SU-DHL-6 (cell line): ENCODE data around the gene TECPR2.

Experiments used
- CTCF ChIP-seq: fragments of 200-600 bp; sonication (generic); IDR thresholded peaks from one replicate; pipeline ENCODE4 v1.5.1; 2017; ENCODE audit warnings: antibody characterized with exemption, mild to moderate bottlenecking, low read length, moderate library complexity; ENCODE audit not compliant: insufficient read depth, poor library complexity, severe bottlenecking
- EZH2phosphoT487 ChIP-seq: fragments of 200-600 bp; sonication (generic), shearing (Covaris generic); conservative IDR thresholded peaks from 2 replicates; pipeline ENCODE4 v1.6.1; 2018; ENCODE audit warnings: mild to moderate bottlenecking, antibody characterized with exemption, low read length, moderate library complexity, mixed read lengths

GRCh38 chr14:102387086-102387485 is 24.3 kb downstream of the TECPR2 start:
- TF ChIP-seq CTCF: no peak
- no peak for TF ChIP-seq EZH2phosphoT487
